GM12875 (cell line): ENCODE data around the gene DHRS7B.

Source experiments
- H3K4me3 ChIP-seq: one replicate; pipeline ENCODE4 v1.5.1; 2011; ENCODE audit warnings: low read depth, low read length, control low read depth
- CTCF ChIP-seq: IDR thresholded peaks from 2 replicates; pipeline ENCODE4 v1.5.1; 2011; ENCODE audit warnings: low read depth, mild to moderate bottlenecking, control low read depth, inconsistent platforms, low read length, moderate library complexity, borderline replicate concordance; ENCODE audit not compliant: insufficient read depth

DHRS7B gene

DNA sequence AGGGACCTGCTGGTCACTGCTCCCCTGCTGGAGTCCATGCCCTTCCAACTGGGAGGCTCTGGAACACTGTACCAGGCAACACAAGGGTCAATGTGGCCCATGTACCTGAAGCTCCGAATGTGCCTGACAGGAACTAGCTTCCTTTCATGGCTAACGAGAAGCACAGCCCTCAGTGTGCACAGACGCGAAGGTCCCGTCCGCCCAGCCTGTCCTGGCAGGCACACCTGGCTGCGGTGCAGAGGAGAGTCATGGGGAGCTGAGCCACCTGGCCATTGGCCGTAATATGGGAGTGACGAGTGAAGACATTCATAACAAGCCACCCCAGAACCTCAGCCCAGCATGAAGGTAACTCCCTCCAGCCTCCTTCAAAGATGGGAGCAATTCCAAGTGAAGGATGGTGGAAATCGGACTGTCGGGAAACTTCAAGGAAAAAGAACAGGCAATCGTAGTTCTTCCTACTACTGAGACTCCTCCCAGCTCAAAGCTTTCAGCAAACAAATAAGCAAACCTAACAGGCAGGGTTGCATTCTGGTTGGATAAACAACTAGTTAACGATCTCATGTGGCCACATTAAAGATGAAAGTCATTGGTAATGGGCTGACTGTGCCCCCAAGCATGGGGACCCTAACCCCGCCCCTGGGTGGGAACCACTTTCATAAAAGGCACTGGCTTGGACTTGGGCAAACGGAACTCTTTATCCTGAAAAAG is 74.0 kb downstream of the DHRS7B start:
- TF ChIP-seq CTCF, result no peak
- no peak overlapping the region for H3K4me3 ChIP-seq

- TF ChIP-seq CTCF, result no peak
- no peak overlapping the region for H3K4me3 ChIP-seq
Measured at GRCh38 chr17:21201298-21201595, 74.5 kb downstream of the DHRS7B start.

DNA sequence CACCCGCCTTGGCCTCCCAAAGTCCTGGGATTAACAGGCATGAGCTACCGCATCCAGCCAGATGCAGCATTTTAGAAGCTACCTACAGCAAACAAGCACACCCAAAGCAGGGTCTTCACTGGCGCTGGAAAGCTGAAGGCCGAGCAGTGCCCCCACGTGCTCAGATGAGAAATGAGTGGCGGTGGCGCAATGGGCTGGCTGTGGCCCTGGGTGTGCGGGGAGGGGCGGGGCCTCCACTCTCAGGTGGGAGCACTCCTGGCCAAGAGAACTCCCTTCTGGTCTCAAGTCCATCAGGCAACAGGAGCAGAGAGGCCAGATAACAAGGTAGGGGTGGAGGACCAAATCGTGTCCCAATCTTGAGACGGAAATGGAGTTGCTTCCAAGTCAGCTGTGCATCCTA is 75.1 kb downstream of the DHRS7B start:
- no peak overlapping the region for H3K4me3 ChIP-seq
- TF ChIP-seq CTCF, result no peak

GRCh38 chr17:21202512-21202911 is 75.7 kb downstream of the DHRS7B start:
- no peak for TF ChIP-seq CTCF
- H3K4me3 ChIP-seq, result no peak overlapping the region

GRCh38 chr17:21204935-21205334 is 78.2 kb downstream of the DHRS7B start:
- TF ChIP-seq CTCF, result no peak
- no peak overlapping the region for H3K4me3 ChIP-seq

GRCh38 chr17:21208352-21208751 is 81.6 kb downstream of the DHRS7B start:
- no peak for TF ChIP-seq CTCF
- H3K4me3 ChIP-seq, result no peak overlapping the region

GRCh38 chr17:21209511-21210175 is 82.9 kb downstream of the DHRS7B start:
- no peak overlapping the region for H3K4me3 ChIP-seq
- no peak for TF ChIP-seq CTCF
